Stomach (tissue), 9 donors: ENCODE results near the gene SGF29. TPM values are rescaled to one million over a fixed set of nuclear protein-coding genes. Genes with fewer than 3 reads are reported as not detected.
A peak's percentile ranks its signal among the peaks of the same experiment; 100 is the strongest.

Source experiments
- DNase-seq, 2 donors: peaks; one replicate each; pipeline versions ENCODE4 v3.0.0 to v3.0.0-alpha.2; 2013 to 2019
- H3K27ac ChIP-seq, 5 donors: fragments of 200-600 bp in 4 of 5; sonication (generic) in 4 of 5; one replicate each; pipeline ENCODE4 v1.5.1; 2013 to 2019; ENCODE audit warnings: mild to moderate bottlenecking in 1 of 5, moderate library complexity in 1 of 5
- H3K27me3 ChIP-seq, 3 donors: fragments of 200-600 bp; sonication (generic); one replicate each; pipeline ENCODE4 v1.5.1; 2017 to 2019; ENCODE audit warnings: mixed run types in 1 of 3
- H3K36me3 ChIP-seq, 4 donors: fragments of 200-600 bp; sonication (generic); 1 replicate in 3 of 4; 2 replicates in 1 of 4; pipeline ENCODE4 v1.5.1; 2016 to 2019
- H3K4me1 ChIP-seq, 4 donors: fragments of 200-600 bp; sonication (generic); one replicate each; pipeline ENCODE4 v1.5.1; 2016 to 2019
- H3K4me3 ChIP-seq, 4 donors: fragments of 200-600 bp; sonication (generic) in 3 of 4; one replicate each; pipeline ENCODE4 v1.5.1; 2016 to 2019; ENCODE audit warnings: mild to moderate bottlenecking in 1 of 4
- H3K9me3 ChIP-seq, 4 donors: fragments of 200-600 bp; sonication (generic); one replicate each; pipeline ENCODE4 v1.5.1; 2016 to 2019
- EP300 ChIP-seq: sonication (generic); formaldehyde crosslinking; IDR thresholded peaks from one replicate; pipeline ENCODE4 v1.6.1; 2017; ENCODE audit warnings: antibody characterized with exemption
- POLR2A ChIP-seq, 4 donors: fragments of 450-650 bp; IDR thresholded peaks; one replicate each; pipeline ENCODE4 v1.6.1; 2016; ENCODE audit warnings: antibody characterized with exemption in 4 of 4, control low read depth in 2 of 4, mild to moderate bottlenecking in 1 of 4, moderate library complexity in 1 of 4
- POLR2AphosphoS5 ChIP-seq, 3 donors: sonication (generic); formaldehyde crosslinking; IDR thresholded peaks; one replicate each; pipeline ENCODE4 v1.6.1; 2016; ENCODE audit warnings: antibody characterized with exemption in 3 of 3
- whole genome bisulfite sequencing, 5 donors: extraction: QIAGEN DNeasy Blood & Tissue Kit in 3 of 5; methylation state at CpG; one replicate each; pipeline versions ENCODE4 v1.1.5 to v1.1.7; 2013 to 2018; 5-methylcytosine and 5-hydroxymethylcytosine counted together
- intact Hi-C: fragments of 100-400 bp; cut with DNase I; formaldehyde crosslinking; loops from one replicate; pipeline ENCODE4 v1.15.1; 2023; ENCODE audit warnings: low total_unique reads
- polyA plus RNA-seq, 3 donors: library from polyadenylated mRNA; stranded (reverse); fragments of 200-250 nt; gene quantifications; one replicate each; pipeline ENCODE4 v1.2.3, GENCODE V29; 2013
- total RNA-seq, 5 donors: library from RNA; depleted of rRNA; stranded (reverse); fragments of >200 nt; gene quantifications; one replicate each; pipeline versions ENCODE4 v1.1.0 to v1.2.3, GENCODE V29; 2014 to 2016
- TF ChIP-seq, protein P1 (sequence below), 7 experiments: fragments of 450-650 bp in 4 of 7; fragments of 200-600 bp in 3 of 7; sonication (generic) in 3 of 7; IDR thresholded peaks; one replicate each; pipeline ENCODE4 v1.5.1; 2016 to 2019; ENCODE audit warnings: antibody characterized with exemption in 7 of 7, control low read depth in 2 of 7, mild to moderate bottlenecking in 1 of 7
- donor health status: healthy with polysubstance abuse.
- donor health status: Bipolar disorder and iron deficiency.
- donor health status: healthy.

The SGF29 gene
- total and polyA plus RNA-seq, 8 donors = 4.3 to 115 (median 33.0) TPM

DNA sequence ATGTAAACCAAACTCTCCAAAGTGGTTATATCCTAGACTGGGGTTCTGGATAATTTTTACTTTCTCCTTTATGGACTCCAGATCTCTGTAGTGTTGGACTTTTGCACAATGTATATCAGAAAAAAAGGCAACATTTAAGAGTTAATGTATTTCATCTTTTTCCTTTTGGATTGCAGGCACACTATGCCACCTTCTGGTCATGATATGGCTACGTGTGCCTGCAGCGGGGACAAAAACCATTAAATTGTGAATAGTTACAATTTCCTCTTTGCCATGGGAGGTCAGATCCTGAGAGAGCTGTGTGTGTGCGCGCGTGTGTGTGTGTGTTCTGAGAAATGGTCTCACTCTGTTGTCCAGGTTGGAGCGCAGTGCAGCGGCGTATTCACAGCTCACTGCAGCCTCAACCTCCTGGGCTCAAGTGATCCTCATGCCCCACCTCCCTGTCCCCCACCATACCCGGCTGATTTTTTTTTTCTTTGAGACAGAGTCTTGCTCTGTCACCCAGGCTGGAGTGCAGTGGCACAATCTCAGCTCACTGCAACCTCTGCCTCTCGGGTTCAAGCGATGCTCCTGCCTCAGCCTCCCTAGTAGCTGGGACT lies 4.3 kb upstream of the SGF29 start:
- peak in 1 of 2 donors; percentile 65 for DNase-seq
- Histone ChIP-seq H3K36me3 (no peaks in the 10 kb centered on the region), H3K27ac (no peak overlapping the region), H3K4me1 (peaks cover 4 to 20% (median 8%) of the 10 kb centered on the region in 4 donors), H3K9me3 (no peaks in the 10 kb centered on the region), H3K27me3 (peaks cover 0 to 7% (median 0%) of the 10 kb centered on the region in 3 donors), H3K4me3 (no peak overlapping the region)
- TF ChIP-seq EP300 = no peak
- TF ChIP-seq, protein P1, sequence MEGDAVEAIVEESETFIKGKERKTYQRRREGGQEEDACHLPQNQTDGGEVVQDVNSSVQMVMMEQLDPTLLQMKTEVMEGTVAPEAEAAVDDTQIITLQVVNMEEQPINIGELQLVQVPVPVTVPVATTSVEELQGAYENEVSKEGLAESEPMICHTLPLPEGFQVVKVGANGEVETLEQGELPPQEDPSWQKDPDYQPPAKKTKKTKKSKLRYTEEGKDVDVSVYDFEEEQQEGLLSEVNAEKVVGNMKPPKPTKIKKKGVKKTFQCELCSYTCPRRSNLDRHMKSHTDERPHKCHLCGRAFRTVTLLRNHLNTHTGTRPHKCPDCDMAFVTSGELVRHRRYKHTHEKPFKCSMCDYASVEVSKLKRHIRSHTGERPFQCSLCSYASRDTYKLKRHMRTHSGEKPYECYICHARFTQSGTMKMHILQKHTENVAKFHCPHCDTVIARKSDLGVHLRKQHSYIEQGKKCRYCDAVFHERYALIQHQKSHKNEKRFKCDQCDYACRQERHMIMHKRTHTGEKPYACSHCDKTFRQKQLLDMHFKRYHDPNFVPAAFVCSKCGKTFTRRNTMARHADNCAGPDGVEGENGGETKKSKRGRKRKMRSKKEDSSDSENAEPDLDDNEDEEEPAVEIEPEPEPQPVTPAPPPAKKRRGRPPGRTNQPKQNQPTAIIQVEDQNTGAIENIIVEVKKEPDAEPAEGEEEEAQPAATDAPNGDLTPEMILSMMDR (IDR thresholded peaks at IDR 0.05) = peak in 5 of 7 experiments; percentile 15 to 70 (median 42)
- TF ChIP-seq POLR2A (IDR thresholded peaks at IDR 0.05) = no peak
- peak in 1 of 3 donors; percentile 40 for TF ChIP-seq POLR2AphosphoS5 (IDR thresholded peaks at IDR 0.05)
- 27 to 44% (median 35%) methylated on average over 11 of the region's 11 CpGs for WGBS, 5 donors
- intact Hi-C loops = no loop called here

DNA sequence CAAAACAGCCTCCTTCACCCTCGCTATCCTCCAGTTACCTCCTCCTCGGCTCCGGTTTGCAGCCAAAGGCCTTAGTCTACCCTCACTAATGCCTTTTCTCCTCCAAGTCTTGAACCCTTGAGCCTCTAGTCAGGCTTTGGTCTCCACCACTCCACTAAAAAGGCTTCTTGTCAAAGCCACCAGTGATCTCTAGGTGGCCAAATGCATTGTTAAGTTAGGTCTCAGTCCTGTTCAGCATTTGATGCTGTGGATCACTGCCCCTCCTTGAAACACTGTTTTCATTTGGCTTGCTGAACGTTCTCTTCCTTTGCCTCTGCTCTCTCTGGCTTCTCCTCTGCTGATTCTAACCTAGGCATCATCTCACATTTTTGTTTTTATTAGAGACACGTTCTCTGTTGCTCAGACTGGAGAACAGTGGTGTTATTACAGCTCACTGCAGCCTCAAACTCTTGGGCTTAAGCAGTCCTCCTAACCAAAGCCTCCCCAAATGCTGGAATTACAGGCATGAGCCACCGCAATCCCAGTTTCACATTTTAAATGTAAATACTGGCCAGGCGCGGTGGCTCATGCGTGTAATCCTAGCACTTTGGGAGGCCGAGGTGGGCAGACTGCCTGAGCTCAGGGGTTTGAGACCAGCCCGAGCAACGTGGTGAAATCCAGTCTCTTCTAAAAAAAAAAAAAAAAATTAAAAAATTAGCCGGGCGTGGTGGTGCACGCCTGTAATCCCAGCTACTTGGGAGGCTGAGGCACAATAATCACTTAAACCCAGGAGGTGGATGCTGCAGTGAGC lies 1.1 kb downstream of the SGF29 start:
- peak overlapping the region in 3 of 5 donors; percentile 93 to 98 (median 98) for H3K27ac ChIP-seq
- H3K4me3 ChIP-seq = peak overlapping the region; percentile 59 to 70 (median 62)

DNA sequence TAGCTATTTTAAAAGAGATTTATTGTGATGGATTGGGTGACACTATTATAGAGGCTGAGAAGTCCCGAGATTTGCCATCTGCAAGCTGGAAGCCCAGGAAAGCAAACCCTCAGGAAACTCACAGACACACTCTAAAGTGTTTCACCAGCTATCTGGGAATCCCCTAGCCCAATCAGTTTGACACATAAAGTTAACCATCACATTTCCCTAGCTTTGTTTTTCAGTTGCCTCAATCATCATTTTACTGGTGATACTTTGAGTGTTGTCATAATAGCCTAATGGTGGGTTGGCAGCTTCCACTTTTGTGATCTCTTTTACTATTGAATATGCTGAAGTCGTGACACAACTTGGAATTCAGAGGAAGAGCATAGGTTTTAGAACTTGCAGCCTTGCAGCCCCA lies 1.8 kb downstream of the SGF29 start:
- no peak for DNase-seq
- Histone ChIP-seq H3K4me3 (no peak overlapping the region), H3K9me3 (no peaks in the 10 kb centered on the region), H3K4me1 (peaks cover 16 to 43% (median 31%) of the 10 kb centered on the region in 4 donors), H3K36me3 (peaks cover 3 to 36% (median 32%) of the 10 kb centered on the region in 4 donors), H3K27ac (no peak overlapping the region), H3K27me3 (no peaks in the 10 kb centered on the region)
- intact Hi-C loops = no loop called here
- TF ChIP-seq EP300 (no peak), POLR2AphosphoS5 (IDR thresholded peaks at IDR 0.05) (no peak), POLR2A (IDR thresholded peaks at IDR 0.05) (no peak)
- TF ChIP-seq, protein P1 (IDR thresholded peaks at IDR 0.05) = no peak
- WGBS, 5 donors = 77 to 93% (median 82%) methylated on average over 2 of the region's 2 CpGs

More for the DNA sequence above, 1.1 kb downstream of the SGF29 start:
- peaks cover 16 to 44% (median 31%) of the 10 kb centered on the region in 4 donors for H3K4me1 ChIP-seq
- H3K36me3 ChIP-seq = peaks cover 3 to 35% (median 30%) of the 10 kb centered on the region in 4 donors
- intact Hi-C loops = no loop called here
- WGBS, 5 donors = 85 to 88% (median 86%) methylated on average over 15 of the region's 15 CpGs
- DNase-seq = no peak
- H3K27me3 ChIP-seq = no peaks in the 10 kb centered on the region
- H3K9me3 ChIP-seq = no peaks in the 10 kb centered on the region
- TF ChIP-seq, protein P1 (IDR thresholded peaks at IDR 0.05) = no peak
- TF ChIP-seq POLR2AphosphoS5 (IDR thresholded peaks at IDR 0.05) (no peak), EP300 (no peak), POLR2A (IDR thresholded peaks at IDR 0.05) (no peak)

DNA sequence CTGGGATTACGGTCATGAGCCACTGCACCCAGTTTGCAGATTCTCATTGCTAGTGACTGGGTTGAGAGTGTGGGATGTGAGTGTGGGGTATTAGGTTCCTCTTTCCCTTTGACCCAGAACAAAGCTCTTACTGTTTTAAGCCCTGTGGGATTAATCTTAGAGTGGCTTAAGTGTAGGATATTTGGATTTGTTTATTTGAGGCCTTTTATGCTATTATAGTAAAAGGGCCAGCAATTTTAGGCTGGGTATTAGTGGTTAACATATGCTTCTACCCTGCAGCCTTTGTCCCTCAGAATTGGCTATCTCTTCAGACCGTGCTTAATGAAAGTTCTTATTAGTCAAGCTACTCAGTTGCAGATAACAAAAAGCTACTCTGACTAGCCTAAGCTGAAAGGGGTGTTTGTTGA lies 3.2 kb downstream of the SGF29 start:
- TF ChIP-seq POLR2AphosphoS5 (IDR thresholded peaks at IDR 0.05) (no peak), EP300 (no peak), POLR2A (IDR thresholded peaks at IDR 0.05) (no peak)
- TF ChIP-seq, protein P1 (IDR thresholded peaks at IDR 0.05) = no peak
- H3K27ac ChIP-seq = no peak overlapping the region
- 56 to 65% (median 58%) methylated on average over 2 of the region's 2 CpGs for WGBS, 5 donors
- H3K4me3 ChIP-seq = no peak overlapping the region
- no peaks in the 10 kb centered on the region for H3K27me3 ChIP-seq
- peaks cover 3 to 36% (median 32%) of the 10 kb centered on the region in 4 donors for H3K36me3 ChIP-seq
- DNase-seq = no peak
- H3K4me1 ChIP-seq = peaks cover 21 to 53% (median 36%) of the 10 kb centered on the region in 4 donors
- intact Hi-C loops = no loop called here
- H3K9me3 ChIP-seq = no peaks in the 10 kb centered on the region
